Measurements from ENCODE around the gene NPPA.
"Not testable (repeated sequence)": the region's sequence is repeated elsewhere in the genome, so short reads cannot be mapped to it uniquely, and the experiment has no call there.

The NPPA gene

DNA sequence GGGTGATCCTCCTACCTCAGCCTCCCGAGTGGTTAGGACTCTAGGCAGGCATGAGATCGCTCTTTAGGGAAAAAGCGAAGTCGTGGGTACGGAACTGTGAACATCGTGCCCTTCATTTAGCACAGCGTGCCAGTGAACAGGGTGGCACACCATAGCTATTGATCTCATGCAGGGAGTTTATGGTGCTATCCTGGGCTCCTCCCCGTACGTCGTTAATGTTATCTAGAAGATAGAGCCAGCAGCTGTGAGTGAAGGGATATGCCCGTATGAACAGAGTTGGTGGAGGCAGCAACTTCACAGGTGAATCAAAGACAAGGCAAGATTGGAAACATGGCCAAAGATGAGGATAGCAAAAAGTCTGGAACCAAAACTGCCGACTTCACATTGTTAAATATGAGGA, 30.4 kb downstream of the NPPA start:
- H3K4me3 ChIP-seq (ENCODE audit: low read depth, low read length) = no peak overlapping the region

GRCh38 chr1:11813021-11813420, 34.6 kb downstream of the NPPA start:
- H3K4me3 ChIP-seq (ENCODE audit: low read depth, low read length) = no peak overlapping the region

- H3K4me3 ChIP-seq (ENCODE audit: low read depth, low read length) = no peak overlapping the region
Observed at GRCh38 chr1:11807133-11807532, 40.5 kb downstream of the NPPA start.

DNA sequence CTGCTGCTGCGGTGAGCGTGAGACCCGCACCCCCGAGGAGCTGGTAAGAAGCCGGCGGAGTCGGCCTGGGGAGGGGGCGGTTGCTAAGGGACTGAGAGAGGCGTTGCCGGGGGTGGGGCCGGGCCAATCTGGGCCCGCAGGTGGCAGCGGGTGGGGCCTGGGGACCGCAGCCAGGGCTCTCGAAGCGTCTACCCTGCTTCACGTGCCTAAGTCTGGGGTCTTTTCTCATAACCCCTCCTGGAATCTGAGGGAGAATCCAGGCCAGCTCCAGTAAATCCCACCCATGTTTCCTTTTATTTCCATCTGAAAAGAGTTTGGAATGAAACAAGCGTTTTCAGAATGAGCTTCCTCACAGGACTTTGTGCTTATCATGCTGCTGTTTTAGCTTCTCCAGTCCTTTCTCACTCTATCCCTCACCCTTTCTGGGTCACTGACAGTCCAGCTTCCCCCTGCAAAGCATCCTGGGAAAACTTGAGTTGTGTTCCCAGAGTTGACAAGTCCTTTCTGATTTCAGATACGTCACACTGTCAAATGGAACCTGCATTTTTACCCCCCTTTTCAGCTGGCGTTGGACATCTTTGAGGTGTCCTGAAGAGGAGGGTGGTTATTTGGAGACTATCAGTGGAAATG, 41.2 kb downstream of the NPPA start:
- peak overlapping the region; percentile 60 for H3K4me3 ChIP-seq (ENCODE audit: low read depth, low read length)

- peak within 1 kb of the TSS; percentile 60 for H3K4me3 ChIP-seq (ENCODE audit: low read depth, low read length)
Observed at GRCh38 chr1:11805422-11806306, 41.9 kb downstream of the NPPA start, which contains the start of the genes CLCN6 and MTHFR. TSS of gene CLCN6 (plus strand) at chr1:11806191. CDS start at chr1:11806263, 72 bp downstream. TSS of gene MTHFR (minus strand) at chr1:11805964. CDS start at chr1:11803116, 2,848 bp downstream.

GRCh38 chr1:11804666-11805421, 42.7 kb downstream of the NPPA start:
- peak overlapping the region; percentile 60 for H3K4me3 ChIP-seq (ENCODE audit: low read depth, low read length)

GRCh38 chr1:11803924-11804665, 43.5 kb downstream of the NPPA start:
- H3K4me3 ChIP-seq (ENCODE audit: low read depth, low read length) = not testable (repeated sequence)

DNA sequence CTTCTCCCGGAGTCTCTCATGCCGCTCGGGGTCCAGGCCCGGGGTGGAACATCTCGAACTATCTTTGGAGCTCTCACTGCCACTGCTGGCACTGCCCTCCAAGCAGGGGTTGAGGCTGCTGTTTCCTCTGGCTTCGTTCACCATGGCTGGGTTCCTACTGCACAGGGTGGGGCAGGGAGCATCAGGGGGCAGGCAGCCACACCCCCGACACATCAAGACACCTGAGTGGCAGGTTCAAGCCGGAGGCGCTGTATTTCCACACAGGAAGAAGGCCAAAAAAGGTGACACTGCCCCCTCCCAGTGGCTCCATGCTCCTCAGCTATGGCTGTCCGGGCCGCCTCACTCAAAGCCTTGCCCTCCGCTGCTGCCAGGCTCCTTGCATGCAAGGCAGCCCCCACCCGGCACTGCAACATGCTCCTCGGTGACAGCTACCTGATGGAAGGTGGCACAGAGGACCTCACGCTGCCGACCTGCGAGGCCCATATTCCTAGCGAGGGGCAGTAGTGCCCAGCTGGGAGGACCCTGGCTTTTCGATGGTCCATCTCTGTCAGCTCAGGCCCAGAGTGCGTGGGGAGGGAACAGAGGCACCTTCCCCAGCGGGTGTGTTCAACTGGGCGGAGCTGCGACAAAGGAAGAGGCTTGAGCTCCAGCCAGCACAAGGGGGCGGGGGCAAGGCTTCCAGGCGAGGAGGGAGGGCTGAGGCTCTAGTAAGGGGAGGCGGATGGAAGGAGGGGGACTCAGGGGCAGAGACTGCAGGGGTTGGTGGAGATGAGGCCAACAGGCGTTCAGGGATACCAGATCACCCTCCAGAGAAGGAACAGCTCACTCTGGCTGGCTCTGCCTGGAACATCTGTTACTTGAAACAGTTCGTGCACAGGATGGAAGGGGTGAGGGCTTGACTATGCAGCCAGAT, 44.4 kb downstream of the NPPA start:
- peak overlapping the region; percentile 33 for H3K4me3 ChIP-seq (ENCODE audit: low read depth, low read length)

- peak overlapping the region; percentile 14 for H3K4me3 ChIP-seq (ENCODE audit: low read depth, low read length)
Observed at GRCh38 chr1:11802616-11802972, 45.0 kb downstream of the NPPA start.

- H3K4me3 ChIP-seq (ENCODE audit: low read depth, low read length) = no peak overlapping the region
Observed at GRCh38 chr1:11800756-11801433, 46.7 kb downstream of the NPPA start.

- no peak overlapping the region for H3K4me3 ChIP-seq (ENCODE audit: low read depth, low read length)
Observed at GRCh38 chr1:11800391-11800755, 47.2 kb downstream of the NPPA start.

DNA sequence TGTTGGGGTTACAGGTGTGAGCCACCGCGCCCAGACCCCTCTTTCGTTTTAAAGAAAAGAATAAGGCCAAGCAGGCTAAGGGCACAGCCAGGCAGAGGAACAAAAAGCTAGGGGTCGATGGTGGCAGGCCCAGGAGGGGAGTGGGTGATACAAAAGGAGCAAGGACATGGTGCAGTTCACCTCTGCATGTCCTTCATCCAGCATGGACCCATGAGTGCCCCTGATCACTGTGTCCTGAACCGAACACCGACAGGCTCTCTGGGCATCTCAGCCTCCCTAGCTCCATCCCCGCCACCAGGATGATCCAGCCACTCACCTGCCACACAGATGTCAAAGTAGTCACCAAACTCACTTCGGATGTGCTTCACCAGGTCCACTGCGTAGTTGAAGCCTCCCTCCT, 47.7 kb downstream of the NPPA start:
- H3K4me3 ChIP-seq (ENCODE audit: low read depth, low read length) = no peak overlapping the region

DNA sequence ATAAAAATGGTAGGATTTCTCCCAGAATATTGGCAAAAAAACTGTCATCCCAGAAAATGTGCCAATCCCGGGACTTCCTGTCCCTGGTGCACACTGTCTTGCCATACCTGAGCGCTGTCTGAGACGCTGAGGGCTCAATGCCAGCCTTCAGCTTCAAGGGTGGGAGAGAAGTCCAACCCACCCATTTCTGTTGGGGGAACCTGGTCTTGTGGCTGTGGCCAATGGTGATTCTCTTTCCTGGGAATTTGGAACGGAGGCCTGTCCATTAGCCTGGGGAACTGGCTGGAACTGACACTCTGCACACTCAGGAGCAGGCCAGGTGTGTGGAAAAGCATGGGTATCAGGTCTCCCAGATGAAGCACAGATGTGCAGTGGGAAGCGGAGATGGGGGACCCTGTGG, 48.5 kb downstream of the NPPA start:
- no peak overlapping the region for H3K4me3 ChIP-seq (ENCODE audit: low read depth, low read length)

GRCh38 chr1:11797525-11798216, 49.9 kb downstream of the NPPA start:
- H3K4me3 ChIP-seq (ENCODE audit: low read depth, low read length) = no peak overlapping the region

DNA sequence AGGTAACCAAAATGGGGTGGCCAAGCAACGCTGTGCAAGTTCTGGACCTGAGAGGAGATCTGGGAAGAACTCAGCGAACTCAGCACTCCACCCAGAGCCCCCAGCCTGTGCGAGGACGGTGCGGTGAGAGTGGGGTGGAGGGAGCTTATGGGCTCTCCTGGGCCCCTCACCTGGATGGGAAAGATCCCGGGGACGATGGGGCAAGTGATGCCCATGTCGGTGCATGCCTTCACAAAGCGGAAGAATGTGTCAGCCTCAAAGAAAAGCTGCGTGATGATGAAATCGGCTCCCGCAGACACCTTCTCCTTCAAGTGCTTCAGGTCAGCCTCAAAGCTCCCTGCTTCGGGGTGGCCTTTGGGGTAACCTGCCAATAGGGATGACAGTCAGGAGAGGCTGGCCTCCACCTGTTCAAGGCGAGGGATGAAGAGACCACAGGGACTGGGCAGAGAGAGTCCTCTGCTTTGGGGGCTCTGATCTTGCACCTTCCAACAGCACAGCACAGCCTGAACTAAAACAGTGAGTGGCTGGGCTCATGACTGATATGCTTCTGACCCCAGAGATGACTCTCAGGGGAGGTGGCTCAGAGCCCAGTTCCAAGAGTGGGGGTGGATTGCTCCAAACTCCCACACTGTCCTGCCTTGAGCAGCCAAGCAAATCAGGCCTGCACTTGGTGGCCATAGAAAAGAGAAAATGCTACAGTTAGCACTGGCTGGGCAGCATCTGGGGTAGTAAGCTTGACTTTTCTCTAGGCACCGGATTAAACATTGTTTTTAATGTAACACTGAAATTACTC, 51.4 kb downstream of the NPPA start:
- no peak overlapping the region for H3K4me3 ChIP-seq (ENCODE audit: low read depth, low read length)

Data from iPS-11a (cell line).